Medulla oblongata (tissue), 1 donor: ENCODE measurements around the gene SLC38A10.

Experiments
- DNase-seq: peaks from one replicate; pipeline ENCODE4 v3.0.0-alpha.2; 2015; ENCODE audit errors: extremely low spot score

SLC38A10 gene

DNA sequence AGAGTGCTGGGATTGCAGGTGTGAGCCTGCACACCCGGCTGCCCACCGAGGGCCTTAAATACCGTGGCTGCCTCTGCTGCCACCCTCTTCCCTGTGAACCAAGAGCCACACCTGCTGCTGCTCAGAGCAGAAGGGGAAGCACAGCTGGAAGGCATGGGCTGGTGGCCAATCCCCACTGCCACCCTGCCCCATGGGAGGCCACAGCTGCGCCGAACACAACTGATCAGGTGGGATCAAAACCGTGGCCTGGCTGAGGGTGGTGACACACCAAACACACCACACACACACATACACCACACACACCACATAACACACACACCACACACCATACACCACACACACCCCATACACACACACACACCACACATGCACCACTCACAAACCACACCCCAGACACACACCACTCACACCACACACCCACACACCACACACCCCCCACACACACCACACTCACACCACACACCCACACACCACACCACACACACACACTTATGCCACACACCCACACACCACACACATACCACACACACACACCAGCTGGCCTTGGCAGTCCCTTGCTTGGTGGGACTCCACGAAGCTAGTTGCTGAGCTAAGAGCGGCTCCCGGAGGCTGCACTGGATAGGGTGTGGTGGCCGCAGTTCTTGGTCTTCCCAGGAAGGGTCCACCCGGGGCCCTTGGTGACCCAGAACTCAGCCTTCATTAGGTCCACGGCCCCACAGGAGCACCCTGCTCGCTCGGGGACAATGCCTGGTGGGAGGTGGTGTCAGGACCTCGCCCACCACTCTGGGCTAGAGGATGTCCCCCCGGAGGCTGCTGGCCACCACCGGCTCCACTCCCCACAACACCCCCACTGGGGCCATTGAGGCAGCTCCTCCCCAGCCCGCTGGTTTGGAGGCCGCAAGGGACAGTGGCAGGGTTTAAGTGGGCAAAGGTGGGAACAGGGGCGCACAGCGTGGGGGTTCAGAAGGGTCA lies 87.2 kb downstream of the SLC38A10 start:
- DNase-seq, result no peak

DNA sequence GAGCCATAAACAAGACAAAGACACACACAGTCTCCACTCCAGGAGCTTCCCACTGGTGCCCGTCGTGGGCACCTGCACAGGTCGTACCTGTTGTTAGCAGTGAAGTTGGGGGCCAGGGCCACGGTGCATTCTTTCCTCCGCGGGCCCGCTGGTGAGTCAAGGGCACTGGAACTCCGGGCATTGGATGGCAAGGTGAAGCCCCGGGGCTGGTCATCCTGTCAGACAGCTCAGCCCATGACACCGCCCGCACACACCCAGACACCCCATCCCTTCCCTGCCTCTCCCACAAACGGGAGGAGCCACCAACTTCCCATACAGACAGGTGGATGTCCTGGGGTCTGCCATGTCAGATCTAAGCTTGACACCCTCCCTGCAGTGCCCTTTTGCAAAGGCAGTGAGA lies 88.5 kb downstream of the SLC38A10 start:
- no peak for DNase-seq

DNA sequence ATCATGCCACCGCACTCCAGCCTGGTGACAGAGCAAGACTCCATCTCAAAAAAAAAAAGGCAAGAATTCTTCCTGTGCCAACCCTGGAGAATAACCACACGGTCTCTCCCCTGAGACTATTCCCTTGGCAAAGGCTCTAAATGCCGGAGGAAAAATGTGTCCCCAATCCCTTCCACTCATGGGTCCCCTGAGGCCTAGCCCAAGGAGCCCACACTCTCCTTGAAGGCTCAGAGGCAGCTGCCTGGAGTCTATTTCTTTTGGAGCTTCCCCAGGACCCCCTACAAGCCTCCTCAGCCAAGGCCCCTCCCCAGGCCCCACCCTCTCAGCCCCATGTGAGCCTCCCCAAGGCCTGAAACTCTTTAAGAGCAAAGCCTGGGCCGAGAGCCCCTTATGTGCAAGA lies 88.9 kb downstream of the SLC38A10 start:
- DNase-seq, result no peak

DNA sequence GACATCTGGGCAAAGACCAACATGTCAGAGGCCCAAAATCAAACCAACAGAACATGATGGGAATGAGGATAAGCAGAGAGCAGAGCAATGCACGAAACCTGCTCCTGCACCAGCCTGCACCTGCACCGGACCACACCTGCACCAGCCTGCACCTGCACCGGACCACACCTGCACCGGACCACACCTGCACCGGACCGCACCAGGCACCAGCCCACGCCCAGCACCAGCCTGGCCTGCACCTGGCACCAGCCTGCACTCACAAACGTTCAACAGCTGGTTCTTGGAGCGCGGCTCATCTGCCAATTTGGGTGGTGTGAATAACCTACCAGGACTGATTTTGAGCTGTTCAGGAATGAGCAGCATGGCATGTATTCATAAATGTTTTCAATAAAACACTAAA lies 90.5 kb downstream of the SLC38A10 start:
- DNase-seq, result no peak

DNA sequence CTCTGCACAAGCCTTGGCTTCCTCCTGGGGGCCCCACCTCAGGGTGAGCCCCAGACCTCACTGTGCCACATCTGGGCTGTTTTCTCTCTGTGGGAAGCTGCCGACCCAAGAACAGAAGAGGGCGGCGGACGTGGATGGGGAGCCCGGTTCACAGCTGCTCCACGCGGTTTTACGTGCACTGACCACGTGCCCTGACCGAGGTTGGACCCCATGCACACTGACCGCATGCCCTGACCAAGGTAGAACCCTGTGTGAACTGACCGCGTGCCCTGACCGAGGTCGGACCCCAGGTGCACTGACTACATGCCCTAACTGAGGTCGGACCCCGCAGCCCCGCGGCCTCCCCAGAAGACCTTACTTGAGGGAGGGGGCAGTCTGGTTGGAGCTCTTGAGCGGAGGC lies 92.0 kb downstream of the SLC38A10 start:
- no peak for DNase-seq

DNA sequence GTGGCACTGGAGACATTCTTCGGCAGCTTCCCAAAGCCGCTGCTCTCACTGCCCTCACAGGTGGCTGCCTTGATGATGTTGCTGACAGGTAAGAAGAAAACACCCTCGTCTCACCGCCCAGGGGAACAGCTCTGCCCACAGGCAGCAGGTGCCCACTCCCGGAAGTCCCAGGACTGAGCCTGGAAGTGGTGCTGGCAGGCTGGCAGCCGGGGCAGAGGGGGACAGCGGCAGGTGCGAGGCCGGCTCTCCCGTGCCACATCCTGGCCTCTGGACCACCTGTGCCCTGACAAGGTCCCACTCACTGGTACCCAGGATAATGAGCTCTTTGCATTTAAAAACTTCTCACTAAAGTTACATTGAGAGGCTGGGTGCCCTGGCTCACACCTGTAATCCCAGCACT lies 92.8 kb downstream of the SLC38A10 start:
- no peak for DNase-seq

DNA sequence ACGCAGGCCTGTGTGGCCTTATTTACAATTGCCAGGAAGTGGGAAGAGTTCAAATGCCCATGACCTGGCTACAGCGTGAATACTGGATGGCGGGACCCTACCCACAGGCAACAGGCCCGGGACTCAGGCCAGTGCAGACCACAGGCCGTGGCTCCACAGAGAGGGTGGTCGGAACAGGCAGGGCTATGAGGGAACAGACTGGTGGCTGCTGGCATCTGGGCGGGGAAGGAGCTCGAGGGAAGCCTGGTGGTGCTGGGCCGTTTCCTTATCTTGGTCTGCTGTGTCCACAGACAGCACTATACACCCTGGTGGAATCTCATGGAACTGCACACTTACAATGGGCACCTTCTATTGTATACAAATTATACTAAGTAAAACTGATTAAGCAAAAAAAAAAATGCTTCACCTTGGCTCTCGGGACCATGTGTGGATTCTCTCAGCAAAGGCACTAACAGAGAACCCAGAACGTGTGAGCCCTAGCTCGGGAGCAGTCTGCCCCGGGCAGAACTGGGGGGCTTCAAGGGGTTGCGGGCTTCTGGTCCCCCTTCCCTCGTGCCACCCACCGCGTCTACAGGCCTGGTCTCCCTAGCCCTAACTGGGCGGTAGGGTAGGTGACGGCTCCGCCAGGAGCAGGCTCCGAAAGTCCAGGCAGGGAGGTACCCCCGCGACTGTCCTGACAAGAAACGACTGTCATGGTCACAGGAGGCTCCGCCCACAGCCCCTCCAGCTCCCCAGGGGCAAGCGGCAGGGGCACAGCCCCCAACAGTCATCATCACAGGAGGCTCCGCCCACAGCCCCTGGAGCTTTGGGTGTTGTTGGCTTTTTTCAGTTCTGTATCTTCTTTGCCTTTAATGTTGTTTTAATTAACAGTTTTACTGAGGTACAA lies 94.2 kb downstream of the SLC38A10 start:
- peak; percentile 85 for DNase-seq

DNA sequence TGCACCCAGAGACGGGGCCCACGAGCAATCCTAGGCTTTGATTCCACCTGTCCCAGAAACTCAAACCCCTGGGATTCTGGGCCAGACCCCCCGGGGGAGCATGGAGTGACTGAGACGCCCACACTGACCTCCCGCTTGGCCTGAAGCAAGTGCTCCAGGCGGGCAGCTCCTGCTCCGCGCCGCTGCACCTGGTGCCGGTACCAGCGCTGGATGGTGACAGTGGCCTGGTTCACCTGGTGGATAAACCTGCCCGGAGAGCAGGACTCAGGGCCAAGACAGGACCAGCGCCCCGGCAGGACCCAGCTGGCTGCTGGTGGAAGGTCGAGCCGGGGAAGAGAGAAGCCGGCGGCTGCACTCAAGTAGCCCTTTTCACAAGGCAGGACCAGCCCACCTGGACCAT lies 94.9 kb downstream of the SLC38A10 start:
- no peak for DNase-seq

DNA sequence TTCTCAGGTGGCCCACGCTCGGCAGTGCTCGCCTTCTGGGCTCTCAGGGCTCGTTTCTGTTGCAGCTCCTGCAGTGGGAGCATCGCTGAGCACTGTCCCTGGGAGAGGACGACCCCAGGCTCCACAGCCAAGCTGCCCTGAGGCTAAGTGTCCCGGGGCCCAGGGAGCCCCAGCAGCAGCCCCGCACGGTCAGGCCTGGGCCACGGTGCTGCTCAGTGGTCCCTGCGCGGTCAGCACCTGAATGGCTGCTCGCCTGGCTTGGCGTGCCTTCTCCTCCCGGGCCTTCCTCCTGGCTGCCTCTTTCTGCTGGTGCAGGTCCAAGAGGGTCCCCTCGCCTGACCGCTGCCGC lies 95.7 kb downstream of the SLC38A10 start:
- DNase-seq, result no peak

DNA sequence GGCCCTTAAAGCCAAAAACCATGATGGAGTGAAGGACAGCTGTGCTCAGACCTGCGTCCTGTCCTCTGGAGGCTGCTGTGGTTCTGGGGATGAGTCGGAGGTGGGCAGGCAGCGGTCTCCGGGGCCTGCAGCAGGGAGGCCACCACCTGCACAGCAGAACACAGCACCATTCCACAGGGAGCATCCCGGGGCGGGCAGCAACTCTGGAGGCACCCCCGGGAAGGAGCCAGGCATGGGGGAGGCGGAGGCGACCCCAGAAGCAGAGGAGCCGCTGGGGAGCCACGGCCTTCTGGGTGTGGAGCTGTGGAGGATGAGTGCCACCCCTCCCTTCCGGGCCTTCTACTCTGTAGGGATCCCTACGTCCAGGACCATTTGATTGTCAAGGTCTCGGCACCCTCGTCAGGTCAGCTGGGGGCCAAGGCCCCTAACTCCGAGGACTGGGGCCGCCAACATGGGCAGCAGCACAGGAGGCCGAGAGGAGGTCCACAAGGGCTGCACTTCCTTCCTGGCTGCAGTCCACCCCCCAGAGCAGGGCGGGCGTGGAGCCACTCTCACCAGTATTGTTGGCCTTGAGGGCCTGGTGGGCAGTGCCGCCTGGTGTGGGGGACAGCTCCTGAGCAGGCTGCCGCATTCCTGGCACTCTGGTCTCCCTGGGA lies 96.2 kb downstream of the SLC38A10 start:
- no peak for DNase-seq

DNA sequence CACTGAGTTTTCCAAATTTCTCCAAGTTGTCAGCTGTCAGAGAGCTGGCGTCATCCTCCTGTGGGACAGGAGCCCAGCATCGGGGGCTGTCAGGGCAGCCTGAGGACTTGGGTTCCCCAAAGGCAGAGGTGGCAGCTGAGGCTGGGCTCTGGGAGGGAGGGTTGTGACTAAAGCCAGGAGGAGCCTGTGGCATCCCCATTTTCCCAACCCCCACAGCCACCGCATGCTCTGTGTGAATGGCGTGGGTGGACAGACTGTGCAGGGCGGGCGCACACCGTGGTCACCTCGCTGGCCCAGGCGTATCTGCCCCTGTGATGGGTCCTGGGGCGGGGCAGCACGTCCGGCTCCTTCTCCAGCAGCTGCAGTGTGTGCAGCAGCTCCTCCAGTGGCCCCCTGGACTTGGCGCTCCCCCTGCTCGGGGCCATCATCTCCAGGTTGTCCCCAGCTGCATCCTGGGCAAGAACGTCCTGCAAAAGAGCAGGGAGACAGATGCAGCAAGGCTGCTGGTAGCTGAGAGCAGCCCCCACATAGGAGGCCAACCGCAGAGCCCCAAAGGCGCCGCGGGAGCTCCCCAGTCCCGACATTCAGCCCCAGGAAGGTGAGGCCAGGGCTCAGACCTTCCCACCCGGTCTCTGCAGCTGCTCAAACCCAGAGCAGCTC lies 97.1 kb downstream of the SLC38A10 start:
- no peak for DNase-seq

DNA sequence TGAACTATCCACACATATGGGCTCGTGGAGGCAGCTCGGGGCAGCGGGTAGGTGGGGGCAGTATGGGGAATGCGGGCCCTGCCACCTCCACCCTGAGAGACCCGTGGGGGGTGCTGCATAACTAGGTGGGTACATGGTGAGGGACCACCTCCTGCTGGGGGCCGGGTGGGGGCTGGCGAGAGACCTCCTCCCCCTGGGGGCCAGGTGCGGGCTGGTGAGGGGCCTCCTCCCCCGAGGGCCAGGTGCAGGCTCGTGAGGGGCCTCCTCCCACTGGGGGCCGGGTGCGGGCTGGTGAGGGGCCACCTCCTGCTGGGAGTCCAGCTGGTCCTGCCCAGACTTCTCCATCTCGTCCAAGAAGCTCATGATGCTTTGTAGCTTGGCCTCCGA lies 97.7 kb downstream of the SLC38A10 start:
- DNase-seq, result no peak

DNA sequence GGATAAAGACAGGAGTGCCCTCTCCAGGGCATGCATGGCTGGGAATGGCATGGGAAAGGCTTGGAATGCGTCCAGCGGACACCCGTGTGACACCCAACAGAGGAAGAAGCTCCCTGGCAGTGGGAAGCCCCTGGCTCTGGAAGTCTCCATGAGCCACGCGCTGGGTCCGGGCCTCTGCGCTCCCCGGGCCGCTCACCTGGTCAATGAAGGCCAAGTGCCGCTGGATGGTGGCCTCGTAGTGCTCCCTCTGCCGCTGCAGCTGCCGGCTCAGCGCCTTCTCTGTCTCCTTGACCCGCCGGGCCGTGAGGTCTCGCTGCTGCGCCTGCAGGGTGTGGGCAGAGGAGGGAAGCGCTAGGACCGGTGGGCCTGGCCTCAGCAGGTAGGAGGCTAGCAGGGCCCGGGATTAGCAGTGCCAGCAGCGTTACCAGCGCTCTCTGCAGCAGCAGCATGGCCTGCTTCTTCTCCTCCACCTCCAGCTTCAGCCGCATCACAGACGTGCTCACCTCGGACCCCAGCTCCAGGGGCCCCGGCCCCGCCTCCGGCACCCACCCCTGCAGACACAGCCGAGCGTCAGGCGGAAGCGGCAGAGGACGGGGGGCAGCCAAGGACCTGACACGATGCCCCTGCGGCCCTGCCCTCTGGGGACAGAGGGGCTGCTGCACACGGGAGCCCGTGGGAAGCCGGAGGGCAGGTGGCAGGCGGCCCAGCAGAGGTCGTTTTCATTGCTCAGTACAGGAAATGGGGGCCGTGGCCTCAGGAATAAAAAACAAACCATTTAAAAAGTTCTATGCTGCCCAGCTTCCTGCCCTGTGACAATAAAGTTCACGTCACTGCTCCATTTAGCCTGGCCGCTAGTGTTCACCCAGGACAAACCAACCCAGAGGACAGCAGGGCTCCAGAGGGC lies 98.3 kb downstream of the SLC38A10 start:
- DNase-seq, result no peak

DNA sequence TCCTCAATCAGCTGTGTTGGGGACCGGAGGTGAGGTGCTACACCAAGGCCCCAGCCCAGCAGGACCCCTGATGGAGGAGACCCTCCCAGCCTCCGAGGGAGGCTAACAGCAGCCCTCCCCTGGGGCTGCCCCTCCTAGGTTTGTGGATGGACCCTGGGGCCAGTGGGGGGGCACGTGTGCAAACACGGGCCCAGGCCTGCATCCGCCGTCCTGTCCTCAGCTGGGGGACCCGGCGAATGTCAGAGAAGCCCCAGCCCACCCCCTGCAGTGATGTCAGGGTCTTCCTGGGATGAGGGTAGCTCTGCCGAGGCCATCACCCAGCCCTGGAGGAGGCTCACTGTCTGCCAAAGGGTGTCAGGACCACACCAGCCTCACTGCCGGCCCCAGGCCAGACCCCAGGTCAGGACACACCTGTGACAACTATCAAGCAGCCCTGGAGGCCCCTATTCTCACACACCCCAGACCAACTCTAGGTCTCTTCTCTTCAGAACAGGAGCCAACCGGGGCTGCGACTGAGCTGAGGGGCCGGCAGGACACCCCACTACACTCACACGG lies 99.1 kb downstream of the SLC38A10 start:
- DNase-seq, result no peak
